GM20000 (cell line): Measurements from ENCODE around the gene F2RL2.
A peak's percentile ranks its signal among the peaks of the same experiment; 100 is the strongest.

ENCODE experiments used
- DNase-seq: peaks from one replicate; pipeline ENCODE4 v3.0.0; 2012; ENCODE audit warnings: low spot score
- CTCF ChIP-seq: IDR thresholded peaks from 2 replicates; pipeline ENCODE4 v1.5.1; 2012; ENCODE audit warnings: mild to moderate bottlenecking, control low read depth; ENCODE audit errors: extremely low read depth, missing control alignments

Gene F2RL2

GRCh38 chr5:76586531-76586930 is 36.7 kb downstream of the F2RL2 start:
- TF ChIP-seq CTCF = no peak
- no peak for DNase-seq

GRCh38 chr5:76585783-76586217 is 37.4 kb downstream of the F2RL2 start:
- no peak for DNase-seq
- no peak for TF ChIP-seq CTCF

GRCh38 chr5:76583163-76584047 is 39.8 kb downstream of the F2RL2 start:
- no peak for DNase-seq
- peak; percentile 29 for TF ChIP-seq CTCF

- DNase-seq = peak; percentile 37
These were observed 40.7 kb downstream of the F2RL2 start for GRCh38 chr5:76582230-76583162.

GRCh38 chr5:76580981-76581380 is 42.2 kb downstream of the F2RL2 start:
- TF ChIP-seq CTCF = no peak
- DNase-seq = no peak

More at GRCh38 chr5:76582230-76583162, 40.7 kb downstream of the F2RL2 start:
- TF ChIP-seq CTCF = no peak

- no peak for TF ChIP-seq CTCF
- no peak for DNase-seq
These were observed 43.9 kb downstream of the F2RL2 start for GRCh38 chr5:76579166-76579937.
